GM12892 (cell line): ENCODE data around the gene TUT7.

Source experiments
- POLR2A ChIP-seq: IDR thresholded peaks from 2 replicates; pipeline ENCODE4 v1.6.1; 2011; ENCODE audit warnings: low read depth, low read length, control low read depth
- POLR2AphosphoS5 ChIP-seq: IDR thresholded peaks from 2 replicates; pipeline ENCODE4 v1.6.1; 2011; ENCODE audit warnings: low read depth, low read length, control low read depth

DNA sequence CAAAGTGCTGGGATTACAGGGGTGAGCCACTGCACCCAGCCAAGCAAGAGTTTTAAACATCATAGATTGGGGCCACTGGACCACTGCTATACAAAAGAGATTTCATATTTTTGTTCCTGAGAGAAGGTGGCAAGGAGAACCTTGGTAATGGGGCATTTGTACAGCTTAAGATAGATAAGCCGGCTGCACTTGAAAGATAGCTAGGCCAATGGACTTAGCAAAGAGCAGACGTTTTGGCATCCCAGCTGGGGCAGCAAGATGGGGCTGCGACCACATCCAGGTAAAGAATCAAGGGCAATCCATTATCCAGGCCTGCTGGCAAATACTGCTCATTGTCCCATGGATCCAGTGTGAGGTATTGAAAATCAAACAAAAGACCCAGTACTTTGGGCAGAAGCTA lies 67.9 kb downstream of the TUT7 start:
- TF ChIP-seq POLR2A (no peak), POLR2AphosphoS5 (no peak)
